CD14-positive monocyte (primary cell): Measurements from ENCODE around the gene SCRN1. TPM values are rescaled to one million over a fixed set of nuclear protein-coding genes. Genes with fewer than 3 reads are reported as not detected.
"Not testable (repeated sequence)": the region's sequence is repeated elsewhere in the genome, so short reads cannot be mapped to it uniquely, and the experiment has no call there.

Source experiments
- DNase-seq, 3 donors: peaks; one replicate each; pipeline ENCODE4 v3.0.0-alpha.2; 2011 to 2022
- H2AFZ ChIP-seq: 2 replicates; pipeline ENCODE4 v1.6.0; 2012; ENCODE audit warnings: mild to moderate bottlenecking, low read depth, low read length, inconsistent platforms; ENCODE audit not compliant: insufficient read depth, poor library complexity, severe bottlenecking
- H3K27ac ChIP-seq, 2 donors: 1 replicate in 1 of 2; 2 replicates in 1 of 2; pipeline ENCODE4 v1.5.1; 2012 to 2013; ENCODE audit warnings: low read length in 2 of 2, control low read depth in 1 of 2, inconsistent platforms in 1 of 2, low read depth in 1 of 2, mild to moderate bottlenecking in 1 of 2
- H3K27me3 ChIP-seq, 2 donors: one replicate each; pipeline versions ENCODE4 v1.6.0 to v1.6.1; 2011 to 2013; ENCODE audit warnings: low read length in 2 of 2; ENCODE audit not compliant: control insufficient read depth in 2 of 2, insufficient read depth in 2 of 2
- H3K36me3 ChIP-seq, 2 donors: replicated peaks in 1 of 2; 1 replicate in 1 of 2; 2 replicates in 1 of 2; pipeline versions ENCODE4 v1.5.1 to v1.6.1; 2012 to 2013; ENCODE audit warnings: low read length in 2 of 2, control low read depth in 1 of 2, inconsistent platforms in 1 of 2, mild to moderate bottlenecking in 1 of 2; ENCODE audit not compliant: insufficient read depth in 2 of 2, control insufficient read depth in 1 of 2
- H3K4me1 ChIP-seq, 2 donors: 1 replicate in 1 of 2; 2 replicates in 1 of 2; pipeline versions ENCODE4 v1.5.1 to v1.6.1; 2012 to 2013; ENCODE audit warnings: low read length in 2 of 2, control low read depth in 1 of 2, inconsistent platforms in 1 of 2, mild to moderate bottlenecking in 1 of 2, moderate library complexity in 1 of 2; ENCODE audit not compliant: insufficient read depth in 2 of 2, control insufficient read depth in 1 of 2
- H3K4me2 ChIP-seq: replicated peaks from 2 replicates; pipeline ENCODE3; 2012; ENCODE audit warnings: low read length, moderate library complexity, mild to moderate bottlenecking; ENCODE audit not compliant: poor library complexity, severe bottlenecking; ENCODE audit errors: extremely low read depth
- H3K4me3 ChIP-seq, 3 experiments: fragments of 200-600 bp in 1 of 3; sonication (generic) in 1 of 3; replicated peaks in 1 of 3; 1 replicate in 2 of 3; 2 replicates in 1 of 3; pipeline ENCODE4 v1.5.1; 2011 to 2013; ENCODE audit warnings: low read length in 3 of 3, mild to moderate bottlenecking in 3 of 3, control low read depth in 2 of 3, low read depth in 2 of 3, inconsistent platforms in 1 of 3, moderate library complexity in 1 of 3
- H3K79me2 ChIP-seq: 2 replicates; pipeline ENCODE4 v1.6.0; 2012; ENCODE audit warnings: mild to moderate bottlenecking, control low read depth, inconsistent platforms, low read length, moderate library complexity; ENCODE audit not compliant: insufficient read depth
- H3K9ac ChIP-seq: 2 replicates; pipeline ENCODE4 v1.6.0; 2017; ENCODE audit warnings: low read length, mild to moderate bottlenecking; ENCODE audit not compliant: insufficient read depth, poor library complexity, severe bottlenecking
- H3K9me3 ChIP-seq, 2 donors: replicated peaks in 1 of 2; 1 replicate in 1 of 2; 2 replicates in 1 of 2; pipeline versions ENCODE4 v1.5.1 to v1.6.1; 2012 to 2013; ENCODE audit warnings: low read length in 2 of 2, control low read depth in 1 of 2; ENCODE audit not compliant: control insufficient read depth in 1 of 2, insufficient read depth in 1 of 2
- H4K20me1 ChIP-seq: 2 replicates; pipeline ENCODE4 v1.6.0; 2012; ENCODE audit warnings: mild to moderate bottlenecking, low read length, control low read depth, moderate library complexity; ENCODE audit not compliant: insufficient read depth
- H3K27ac Mint-ChIP-seq, 7 donors: one replicate each; pipeline ENCODE4 v1.8.0; 2020; ENCODE audit warnings: mild to moderate bottlenecking in 7 of 7, mixed read lengths in 7 of 7, moderate library complexity in 6 of 7, inconsistent platforms in 2 of 7
- H3K27me3 Mint-ChIP-seq, 3 donors: one replicate each; pipeline ENCODE4 v1.8.0; 2021 to 2022; ENCODE audit warnings: low read depth in 3 of 3, mild to moderate bottlenecking in 3 of 3, mixed read lengths in 3 of 3, moderate library complexity in 3 of 3, inconsistent platforms in 1 of 3
- H3K36me3 Mint-ChIP-seq, 2 donors: one replicate each; pipeline ENCODE4 v1.8.0; 2020; ENCODE audit warnings: mixed read lengths in 2 of 2, inconsistent platforms in 1 of 2, mild to moderate bottlenecking in 1 of 2
- H3K4me1 Mint-ChIP-seq: one replicate; pipeline ENCODE4 v1.8.0; 2020; ENCODE audit warnings: mild to moderate bottlenecking, mixed read lengths
- H3K4me3 Mint-ChIP-seq, 2 donors: one replicate each; pipeline ENCODE4 v1.8.0; 2020; ENCODE audit warnings: mild to moderate bottlenecking in 2 of 2, mixed read lengths in 2 of 2, moderate library complexity in 1 of 2
- H3K9me3 Mint-ChIP-seq, 7 donors: one replicate each; pipeline ENCODE4 v1.8.0; 2020 to 2022; ENCODE audit warnings: mixed read lengths in 7 of 7, mild to moderate bottlenecking in 6 of 7, moderate library complexity in 6 of 7, inconsistent platforms in 2 of 7
- CTCF ChIP-seq: fragments of 200-600 bp; IDR thresholded peaks from one replicate; pipeline ENCODE4 v1.8.0; 2022; ENCODE audit warnings: antibody characterized with exemption, mild to moderate bottlenecking
- WGBS: methylation state at CpG from one replicate; pipeline ENCODE4 v1.1.5; 2013; ENCODE audit warnings: missing lambda C conversion rate; ENCODE audit not compliant: insufficient coverage; 5-methylcytosine and 5-hydroxymethylcytosine counted together
- intact Hi-C, 2 donors: fragments of 100-400 bp; cut with micrococcal nuclease; formaldehyde crosslinking; loops; one replicate each; pipeline versions ENCODE4 v1.15.0 to v1.15.1; 2023
- polyA plus RNA-seq, 3 donors: library from polyadenylated mRNA; depleted of rRNA in 1 of 3; unstranded in 2 of 3; stranded (reverse) in 1 of 3; fragments of 300-500 nt in 2 of 3; fragments of >200 nt in 1 of 3; fragmentation: Illumina TruSeq in 2 of 3; gene quantifications; 1 replicate in 2 of 3; 2 replicates in 1 of 3; pipeline ENCODE4 v1.2.3, GENCODE V29; 2012 to 2021

SCRN1 gene
- polyA plus RNA-seq, 3 donors, result 8.4 to 12.1 (median 8.6) TPM

- no peak overlapping the region for H3K9ac ChIP-seq
- no peaks in the 10 kb centered on the region for H3K36me3 Mint-ChIP-seq
Measured at GRCh38 chr7:29892231-29892630, 97.4 kb downstream of the SCRN1 start.

GRCh38 chr7:29891766-29892165 lies 97.8 kb downstream of the SCRN1 start:
- WGBS, result 100% methylated on average over 1 of the region's 4 CpGs
- no peak for DNase-seq
- Mint-ChIP-seq H3K4me3 (no peak overlapping the region), H3K27me3 (peaks cover 0 to 3% (median 0%) of the 10 kb centered on the region in 3 donors), H3K36me3 (no peaks in the 10 kb centered on the region), H3K9me3 (peaks cover 0 to 2% (median 0%) of the 10 kb centered on the region in 7 donors), H3K27ac (no peak overlapping the region), H3K4me1 (no peaks in the 10 kb centered on the region)
- intact Hi-C loops, result no loop called here
- H2AFZ ChIP-seq, result no peak overlapping the region
- H3K27ac ChIP-seq, result no peak overlapping the region
- no peaks in the 10 kb centered on the region for H3K9me3 ChIP-seq
- no peak for TF ChIP-seq CTCF
- H3K9ac ChIP-seq, result no peak overlapping the region
- no peaks in the 10 kb centered on the region for H3K27me3 ChIP-seq
- H3K4me3 ChIP-seq, result no peak overlapping the region
- H3K79me2 ChIP-seq, result no peaks in the 10 kb centered on the region
- H3K4me1 ChIP-seq, result no peaks in the 10 kb centered on the region
- no peak overlapping the region for H3K4me2 ChIP-seq
- H3K36me3 ChIP-seq, result no peaks in the 10 kb centered on the region
- no peaks in the 10 kb centered on the region for H4K20me1 ChIP-seq

More at GRCh38 chr7:29892231-29892630, 97.4 kb downstream of the SCRN1 start:
- no peaks in the 10 kb centered on the region for H4K20me1 ChIP-seq
- no peaks in the 10 kb centered on the region for H3K9me3 ChIP-seq
- no peaks in the 10 kb centered on the region for H3K27me3 ChIP-seq
- Mint-ChIP-seq H3K27ac (no peak overlapping the region), H3K4me3 (no peak overlapping the region), H3K9me3 (peaks cover 0 to 2% (median 0%) of the 10 kb centered on the region in 7 donors), H3K4me1 (no peaks in the 10 kb centered on the region), H3K27me3 (peaks cover 0 to 1% (median 0%) of the 10 kb centered on the region in 3 donors)
- H3K4me3 ChIP-seq, result no peak overlapping the region
- H3K79me2 ChIP-seq, result no peaks in the 10 kb centered on the region
- no peak for TF ChIP-seq CTCF
- intact Hi-C loops, result no loop called here
- no peaks in the 10 kb centered on the region for H3K36me3 ChIP-seq
- no peak overlapping the region for H3K27ac ChIP-seq
- DNase-seq, result no peak
- WGBS, result 96% methylated on average over 3 of the region's 5 CpGs
- no peak overlapping the region for H2AFZ ChIP-seq
- H3K4me2 ChIP-seq, result no peak overlapping the region
- H3K4me1 ChIP-seq, result no peaks in the 10 kb centered on the region

GRCh38 chr7:29890786-29891185 lies 98.8 kb downstream of the SCRN1 start:
- H3K4me1 ChIP-seq, H2AFZ ChIP-seq, H3K4me3 Mint-ChIP-seq, intact Hi-C loops, H3K27ac ChIP-seq, H3K79me2 ChIP-seq, H3K9ac ChIP-seq, H3K27me3 ChIP-seq, H3K27ac Mint-ChIP-seq, H3K36me3 Mint-ChIP-seq, H3K9me3 ChIP-seq, H3K27me3 Mint-ChIP-seq, H4K20me1 ChIP-seq, H3K4me2 ChIP-seq, H3K36me3 ChIP-seq, H3K4me1 Mint-ChIP-seq, DNase-seq, H3K4me3 ChIP-seq, H3K9me3 Mint-ChIP-seq: not testable (repeated sequence)
- 71% methylated on average over 8 of the region's 14 CpGs for WGBS
